NCI-H2196 treated with DMSO at 0.1 percent for 48 hours (cell line): ENCODE results near the gene SIPA1L3.
"Not testable (repeated sequence)": the region's sequence is repeated elsewhere in the genome, so short reads cannot be mapped to it uniquely, and the experiment has no call there.

Experiments used
- DNase-seq: peaks from one replicate; lab custom pipeline; 2025; ENCODE audit not compliant: unreplicated experiment; lab: John Stamatoyannopoulos, UW

SIPA1L3 gene

DNA sequence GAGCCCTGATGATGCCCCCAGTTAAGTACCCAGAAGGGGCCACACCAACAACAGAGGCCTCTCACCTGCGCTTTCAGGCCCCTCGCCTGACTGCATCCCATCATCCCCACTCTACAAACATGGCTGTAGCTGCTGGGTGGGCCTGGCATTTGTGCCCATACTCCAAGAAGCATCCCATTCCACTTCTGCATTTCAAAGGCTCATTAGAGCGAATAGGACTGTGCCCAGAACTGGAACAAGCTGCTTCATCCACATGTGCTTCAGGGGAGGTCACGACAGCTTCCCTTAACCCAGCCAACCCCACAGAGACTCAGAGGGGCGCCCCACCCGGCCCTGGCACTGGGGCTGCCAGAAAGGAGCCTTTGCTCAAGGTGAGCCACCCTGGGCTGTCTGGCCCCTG lies 156.9 kb downstream of the SIPA1L3 start:
- no peak for DNase-seq

- DNase-seq = no peak
These were observed 157.8 kb downstream of the SIPA1L3 start for GRCh38 chr19:38064661-38065425.

- DNase-seq = not testable (repeated sequence)
These were observed 158.8 kb downstream of the SIPA1L3 start for GRCh38 chr19:38065775-38066174.

- DNase-seq = no peak
These were observed 161.8 kb downstream of the SIPA1L3 start for GRCh38 chr19:38068826-38069225.

DNA sequence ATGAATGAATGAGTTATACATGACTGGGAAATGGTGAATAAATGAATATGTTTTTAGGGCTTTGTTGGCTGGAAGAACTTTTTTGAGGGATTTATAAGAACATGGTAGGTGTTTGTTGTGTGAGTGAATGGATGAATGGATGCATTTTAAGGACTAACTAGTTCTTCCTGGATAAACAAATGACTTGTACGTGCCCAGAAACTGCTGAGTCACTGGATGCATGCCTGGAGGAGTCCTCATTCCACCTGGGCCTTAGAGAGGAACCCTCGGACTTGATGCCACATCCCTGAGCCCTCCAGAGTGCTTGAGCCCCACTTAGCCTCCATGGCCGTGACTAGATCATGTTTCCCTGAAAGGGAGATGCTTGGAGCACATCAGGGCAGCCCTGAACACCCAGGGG lies 163.6 kb downstream of the SIPA1L3 start:
- DNase-seq = no peak

- DNase-seq = not testable (repeated sequence)
These were observed 164.0 kb downstream of the SIPA1L3 start for GRCh38 chr19:38071054-38071453.

DNA sequence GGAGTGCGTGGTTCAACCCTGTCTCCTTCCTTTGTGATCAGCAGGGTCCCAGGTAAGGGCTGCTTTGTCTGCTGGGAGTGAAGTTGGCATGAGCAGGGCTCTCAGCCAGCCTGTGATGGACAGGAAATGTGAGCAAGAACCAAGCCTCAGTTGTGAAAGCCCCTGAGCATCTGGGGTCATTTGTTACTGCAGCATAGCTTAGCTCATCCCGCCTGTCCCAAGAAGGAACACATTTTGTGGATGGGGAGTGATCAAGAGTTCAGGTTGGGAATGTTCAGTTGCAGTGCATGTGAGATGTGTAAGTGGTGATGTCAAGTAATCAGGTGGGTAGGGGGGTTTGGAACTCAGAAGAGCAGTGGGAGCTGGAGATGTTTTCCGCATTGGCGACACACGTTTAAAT lies 164.6 kb downstream of the SIPA1L3 start:
- no peak for DNase-seq

GRCh38 chr19:38072776-38073750 lies 166.1 kb downstream of the SIPA1L3 start:
- no peak for DNase-seq

- no peak for DNase-seq
These were observed 167.1 kb downstream of the SIPA1L3 start for GRCh38 chr19:38073841-38074685.

GRCh38 chr19:38076337-38076736 lies 169.3 kb downstream of the SIPA1L3 start:
- DNase-seq = no peak

GRCh38 chr19:38078302-38078930 lies 171.4 kb downstream of the SIPA1L3 start:
- DNase-seq = no peak

DNA sequence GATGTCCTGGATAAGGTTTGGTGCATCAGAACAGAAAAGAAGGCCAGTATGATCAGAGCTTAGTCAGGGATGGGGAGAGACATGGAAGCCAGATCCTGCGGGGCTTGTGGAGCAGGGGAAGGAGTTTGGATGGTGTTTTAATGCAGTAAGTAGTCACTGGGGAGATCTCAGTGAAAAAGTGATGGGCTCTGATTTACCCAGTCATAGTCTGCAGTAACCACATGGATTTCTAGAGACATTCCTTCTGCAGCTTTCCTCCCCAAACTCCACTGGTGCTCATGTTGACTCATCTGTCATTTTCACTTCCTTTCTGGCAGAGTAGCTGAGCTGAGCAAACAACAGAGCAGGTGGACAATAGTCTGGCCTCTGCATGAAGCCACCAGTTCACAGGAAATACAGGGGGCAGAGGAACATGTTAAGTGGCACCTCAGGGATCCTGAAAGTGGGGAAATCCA lies 172.9 kb downstream of the SIPA1L3 start:
- DNase-seq = peak; percentile 72

GRCh38 chr19:38081547-38082255 lies 174.7 kb downstream of the SIPA1L3 start:
- DNase-seq = no peak

GRCh38 chr19:38082256-38083118 lies 175.5 kb downstream of the SIPA1L3 start:
- no peak for DNase-seq

DNA sequence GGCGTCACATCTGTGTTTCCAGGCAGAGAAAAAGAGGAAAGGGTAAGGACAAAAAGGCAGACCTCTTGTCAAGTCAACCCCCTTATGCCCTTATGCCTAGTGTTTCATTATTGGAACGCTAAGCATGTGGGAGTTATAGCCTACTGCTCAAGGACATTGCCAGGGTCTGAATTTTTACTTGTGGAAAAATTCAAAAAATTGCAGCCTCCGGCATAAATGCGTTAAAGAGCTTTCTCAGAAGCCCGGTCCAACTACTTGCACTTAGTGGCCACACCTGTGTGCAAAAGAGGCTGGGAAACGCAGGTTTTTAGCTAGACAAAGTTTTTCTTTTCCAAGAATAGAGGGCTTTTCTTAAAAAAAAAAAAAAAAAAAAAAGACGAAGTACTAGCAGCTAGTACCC lies 177.2 kb downstream of the SIPA1L3 start:
- no peak for DNase-seq

DNA sequence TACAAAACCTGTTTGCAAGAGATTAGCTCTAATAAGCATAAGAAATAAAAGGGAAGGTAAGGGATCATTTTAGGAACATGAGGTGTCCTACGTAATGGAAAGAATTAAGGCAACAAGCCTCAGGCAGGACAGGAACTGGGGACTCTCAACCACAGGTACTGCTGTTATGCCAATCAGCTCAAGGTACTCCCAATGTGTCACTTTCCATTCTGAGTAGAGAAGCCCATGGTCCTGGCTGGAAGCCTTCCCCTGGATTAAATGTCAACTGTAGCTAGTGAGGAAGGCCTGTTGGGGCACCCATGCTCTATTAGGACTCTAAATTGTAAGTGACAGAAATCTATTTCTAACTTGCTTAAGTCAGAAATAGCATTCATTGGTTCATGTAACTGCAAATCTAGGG lies 182.4 kb downstream of the SIPA1L3 start:
- DNase-seq = no peak

- DNase-seq = no peak
These were observed 186.1 kb downstream of the SIPA1L3 start for GRCh38 chr19:38093154-38093553.

DNA sequence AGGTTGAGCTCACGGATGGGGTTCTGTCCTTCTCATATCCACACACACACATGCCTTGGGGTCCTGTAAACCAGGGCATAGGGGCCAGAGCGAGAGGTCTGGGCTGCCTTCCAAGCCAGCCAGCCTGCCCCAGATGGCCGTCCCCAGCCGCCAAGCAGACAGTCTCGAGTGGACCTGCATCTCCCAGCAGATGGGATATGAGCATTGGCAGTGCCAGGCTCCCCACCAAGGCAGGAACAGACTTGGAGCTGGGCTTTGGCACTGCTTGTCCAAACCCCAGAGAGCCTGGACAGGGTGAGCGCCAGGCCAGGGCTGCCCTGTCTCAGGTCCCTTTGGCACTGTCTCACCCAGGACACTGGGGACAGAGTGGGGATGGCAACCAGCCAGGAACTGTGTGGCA lies 186.6 kb downstream of the SIPA1L3 start:
- no peak for DNase-seq
